CD14-positive monocyte (primary cell): Measurements from ENCODE around the gene TMEM209. TPM values are rescaled to one million over a fixed set of nuclear protein-coding genes. Genes with fewer than 3 reads are reported as not detected.
"Not testable (repeated sequence)": the region's sequence is repeated elsewhere in the genome, so short reads cannot be mapped to it uniquely, and the experiment has no call there.

ENCODE experiments used
- DNase-seq, 3 donors: peaks; one replicate each; pipeline ENCODE4 v3.0.0-alpha.2; 2011 to 2022
- H2AFZ ChIP-seq: 2 replicates; pipeline ENCODE4 v1.6.0; 2012; ENCODE audit warnings: mild to moderate bottlenecking, low read depth, low read length, inconsistent platforms; ENCODE audit not compliant: insufficient read depth, poor library complexity, severe bottlenecking
- H3K27ac ChIP-seq, 2 donors: 1 replicate in 1 of 2; 2 replicates in 1 of 2; pipeline ENCODE4 v1.5.1; 2012 to 2013; ENCODE audit warnings: low read length in 2 of 2, control low read depth in 1 of 2, inconsistent platforms in 1 of 2, low read depth in 1 of 2, mild to moderate bottlenecking in 1 of 2
- H3K27me3 ChIP-seq, 2 donors: one replicate each; pipeline versions ENCODE4 v1.6.0 to v1.6.1; 2011 to 2013; ENCODE audit warnings: low read length in 2 of 2; ENCODE audit not compliant: control insufficient read depth in 2 of 2, insufficient read depth in 2 of 2
- H3K36me3 ChIP-seq, 2 donors: replicated peaks in 1 of 2; 1 replicate in 1 of 2; 2 replicates in 1 of 2; pipeline versions ENCODE4 v1.5.1 to v1.6.1; 2012 to 2013; ENCODE audit warnings: low read length in 2 of 2, control low read depth in 1 of 2, inconsistent platforms in 1 of 2, mild to moderate bottlenecking in 1 of 2; ENCODE audit not compliant: insufficient read depth in 2 of 2, control insufficient read depth in 1 of 2
- H3K4me1 ChIP-seq, 2 donors: 1 replicate in 1 of 2; 2 replicates in 1 of 2; pipeline versions ENCODE4 v1.5.1 to v1.6.1; 2012 to 2013; ENCODE audit warnings: low read length in 2 of 2, control low read depth in 1 of 2, inconsistent platforms in 1 of 2, mild to moderate bottlenecking in 1 of 2, moderate library complexity in 1 of 2; ENCODE audit not compliant: insufficient read depth in 2 of 2, control insufficient read depth in 1 of 2
- H3K4me2 ChIP-seq: replicated peaks from 2 replicates; pipeline ENCODE3; 2012; ENCODE audit warnings: low read length, moderate library complexity, mild to moderate bottlenecking; ENCODE audit not compliant: poor library complexity, severe bottlenecking; ENCODE audit errors: extremely low read depth
- H3K4me3 ChIP-seq, 3 experiments: fragments of 200-600 bp in 1 of 3; sonication (generic) in 1 of 3; replicated peaks in 1 of 3; 1 replicate in 2 of 3; 2 replicates in 1 of 3; pipeline ENCODE4 v1.5.1; 2011 to 2013; ENCODE audit warnings: low read length in 3 of 3, mild to moderate bottlenecking in 3 of 3, control low read depth in 2 of 3, low read depth in 2 of 3, inconsistent platforms in 1 of 3, moderate library complexity in 1 of 3
- H3K79me2 ChIP-seq: 2 replicates; pipeline ENCODE4 v1.6.0; 2012; ENCODE audit warnings: mild to moderate bottlenecking, control low read depth, inconsistent platforms, low read length, moderate library complexity; ENCODE audit not compliant: insufficient read depth
- H3K9ac ChIP-seq: 2 replicates; pipeline ENCODE4 v1.6.0; 2017; ENCODE audit warnings: low read length, mild to moderate bottlenecking; ENCODE audit not compliant: insufficient read depth, poor library complexity, severe bottlenecking
- H3K9me3 ChIP-seq, 2 donors: replicated peaks in 1 of 2; 1 replicate in 1 of 2; 2 replicates in 1 of 2; pipeline versions ENCODE4 v1.5.1 to v1.6.1; 2012 to 2013; ENCODE audit warnings: low read length in 2 of 2, control low read depth in 1 of 2; ENCODE audit not compliant: control insufficient read depth in 1 of 2, insufficient read depth in 1 of 2
- H4K20me1 ChIP-seq: 2 replicates; pipeline ENCODE4 v1.6.0; 2012; ENCODE audit warnings: mild to moderate bottlenecking, low read length, control low read depth, moderate library complexity; ENCODE audit not compliant: insufficient read depth
- H3K27ac Mint-ChIP-seq, 7 donors: one replicate each; pipeline ENCODE4 v1.8.0; 2020; ENCODE audit warnings: mild to moderate bottlenecking in 7 of 7, mixed read lengths in 7 of 7, moderate library complexity in 6 of 7, inconsistent platforms in 2 of 7
- H3K27me3 Mint-ChIP-seq, 3 donors: one replicate each; pipeline ENCODE4 v1.8.0; 2021 to 2022; ENCODE audit warnings: low read depth in 3 of 3, mild to moderate bottlenecking in 3 of 3, mixed read lengths in 3 of 3, moderate library complexity in 3 of 3, inconsistent platforms in 1 of 3
- H3K36me3 Mint-ChIP-seq, 2 donors: one replicate each; pipeline ENCODE4 v1.8.0; 2020; ENCODE audit warnings: mixed read lengths in 2 of 2, inconsistent platforms in 1 of 2, mild to moderate bottlenecking in 1 of 2
- H3K4me1 Mint-ChIP-seq: one replicate; pipeline ENCODE4 v1.8.0; 2020; ENCODE audit warnings: mild to moderate bottlenecking, mixed read lengths
- H3K4me3 Mint-ChIP-seq, 2 donors: one replicate each; pipeline ENCODE4 v1.8.0; 2020; ENCODE audit warnings: mild to moderate bottlenecking in 2 of 2, mixed read lengths in 2 of 2, moderate library complexity in 1 of 2
- H3K9me3 Mint-ChIP-seq, 7 donors: one replicate each; pipeline ENCODE4 v1.8.0; 2020 to 2022; ENCODE audit warnings: mixed read lengths in 7 of 7, mild to moderate bottlenecking in 6 of 7, moderate library complexity in 6 of 7, inconsistent platforms in 2 of 7
- WGBS: methylation state at CpG from one replicate; pipeline ENCODE4 v1.1.5; 2013; ENCODE audit warnings: missing lambda C conversion rate; ENCODE audit not compliant: insufficient coverage; 5-methylcytosine and 5-hydroxymethylcytosine counted together
- intact Hi-C, 2 donors: fragments of 100-400 bp; cut with micrococcal nuclease; formaldehyde crosslinking; loops; one replicate each; pipeline versions ENCODE4 v1.15.0 to v1.15.1; 2023
- polyA plus RNA-seq, 3 donors: library from polyadenylated mRNA; depleted of rRNA in 1 of 3; unstranded in 2 of 3; stranded (reverse) in 1 of 3; fragments of 300-500 nt in 2 of 3; fragments of >200 nt in 1 of 3; fragmentation: Illumina TruSeq in 2 of 3; gene quantifications; 1 replicate in 2 of 3; 2 replicates in 1 of 3; pipeline ENCODE4 v1.2.3, GENCODE V29; 2012 to 2021
- TF ChIP-seq, protein P1 (sequence below): fragments of 200-600 bp; IDR thresholded peaks from one replicate; pipeline ENCODE4 v1.8.0; 2022; ENCODE audit warnings: antibody characterized with exemption, mild to moderate bottlenecking

TMEM209 gene
- polyA plus RNA-seq, 3 donors, result 7.7 to 16.7 (median 9.6) TPM

DNA sequence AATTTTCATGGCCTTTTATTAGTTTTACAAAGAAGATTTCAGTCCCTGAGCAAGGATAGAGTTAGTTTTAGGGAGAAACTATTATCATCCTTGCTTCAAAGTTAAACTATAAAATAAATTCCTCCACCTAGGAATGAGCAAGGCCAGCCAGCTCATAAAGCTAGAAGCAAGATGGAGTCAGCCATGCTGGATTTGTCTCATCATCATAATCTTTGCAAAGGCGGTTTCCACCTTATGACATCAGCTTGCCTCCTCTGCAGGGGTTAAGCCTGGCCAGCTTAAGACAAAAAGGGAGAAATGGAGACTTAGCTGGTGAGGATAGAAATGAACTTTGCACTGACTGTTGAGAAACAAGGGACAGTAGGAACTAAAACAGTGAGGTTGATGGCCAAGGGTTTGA lies 21.1 kb upstream of the TMEM209 start:
- no peak for DNase-seq
- Mint-ChIP-seq H3K27me3 (peaks cover 0 to 2% (median 1%) of the 10 kb centered on the region in 3 donors), H3K27ac (no peak overlapping the region), H3K9me3 (peaks cover 2 to 13% (median 7%) of the 10 kb centered on the region in 7 donors), H3K36me3 (no peaks in the 10 kb centered on the region), H3K4me3 (no peak overlapping the region), H3K4me1 (no peaks in the 10 kb centered on the region)
- H3K79me2 ChIP-seq, result no peaks in the 10 kb centered on the region
- WGBS, result no CpG with 5 or more reads among the region's 1 CpG
- H4K20me1 ChIP-seq, result no peaks in the 10 kb centered on the region
- no peak overlapping the region for H3K9ac ChIP-seq
- no peak overlapping the region for H3K4me2 ChIP-seq
- no peak overlapping the region for H3K4me3 ChIP-seq
- H3K4me1 ChIP-seq, result no peaks in the 10 kb centered on the region
- no peak overlapping the region for H2AFZ ChIP-seq
- H3K9me3 ChIP-seq, result no peaks in the 10 kb centered on the region
- no peaks in the 10 kb centered on the region for H3K27me3 ChIP-seq
- intact Hi-C loops, result no loop called here
- H3K36me3 ChIP-seq, result no peaks in the 10 kb centered on the region
- no peak overlapping the region for H3K27ac ChIP-seq
- TF ChIP-seq, protein P1, sequence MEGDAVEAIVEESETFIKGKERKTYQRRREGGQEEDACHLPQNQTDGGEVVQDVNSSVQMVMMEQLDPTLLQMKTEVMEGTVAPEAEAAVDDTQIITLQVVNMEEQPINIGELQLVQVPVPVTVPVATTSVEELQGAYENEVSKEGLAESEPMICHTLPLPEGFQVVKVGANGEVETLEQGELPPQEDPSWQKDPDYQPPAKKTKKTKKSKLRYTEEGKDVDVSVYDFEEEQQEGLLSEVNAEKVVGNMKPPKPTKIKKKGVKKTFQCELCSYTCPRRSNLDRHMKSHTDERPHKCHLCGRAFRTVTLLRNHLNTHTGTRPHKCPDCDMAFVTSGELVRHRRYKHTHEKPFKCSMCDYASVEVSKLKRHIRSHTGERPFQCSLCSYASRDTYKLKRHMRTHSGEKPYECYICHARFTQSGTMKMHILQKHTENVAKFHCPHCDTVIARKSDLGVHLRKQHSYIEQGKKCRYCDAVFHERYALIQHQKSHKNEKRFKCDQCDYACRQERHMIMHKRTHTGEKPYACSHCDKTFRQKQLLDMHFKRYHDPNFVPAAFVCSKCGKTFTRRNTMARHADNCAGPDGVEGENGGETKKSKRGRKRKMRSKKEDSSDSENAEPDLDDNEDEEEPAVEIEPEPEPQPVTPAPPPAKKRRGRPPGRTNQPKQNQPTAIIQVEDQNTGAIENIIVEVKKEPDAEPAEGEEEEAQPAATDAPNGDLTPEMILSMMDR, result no peak

DNA sequence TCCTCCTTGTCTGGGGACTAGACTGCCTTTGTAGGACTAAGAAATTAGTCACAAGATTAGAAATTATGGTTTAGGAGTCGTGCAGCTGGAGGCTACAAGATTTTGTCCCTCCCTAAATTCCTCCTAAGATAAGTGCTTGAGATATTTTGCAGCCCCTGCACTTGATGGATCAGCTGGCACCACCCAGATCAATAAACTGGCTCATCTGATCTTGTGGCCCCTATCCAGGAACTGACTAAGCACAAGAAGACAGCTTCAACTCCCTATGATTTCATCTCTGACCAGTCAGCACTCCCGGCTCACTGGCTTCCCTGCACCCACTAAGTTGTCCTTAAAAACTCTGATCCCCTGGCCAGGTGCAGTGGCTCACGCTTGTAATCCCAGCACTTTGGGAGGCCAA lies 19.7 kb upstream of the TMEM209 start:
- H3K4me1 Mint-ChIP-seq, H3K4me3 Mint-ChIP-seq, H3K36me3 Mint-ChIP-seq, H4K20me1 ChIP-seq, H3K4me2 ChIP-seq, H3K79me2 ChIP-seq, H3K4me1 ChIP-seq, intact Hi-C loops, H3K9me3 ChIP-seq, H3K27ac ChIP-seq, H2AFZ ChIP-seq, H3K4me3 ChIP-seq, H3K27me3 Mint-ChIP-seq, DNase-seq, H3K27me3 ChIP-seq, H3K36me3 ChIP-seq, H3K9ac ChIP-seq: not testable (repeated sequence)
- Mint-ChIP-seq H3K27ac (peak overlapping the region in 1 of 7 donors; percentile 47), H3K9me3 (peaks cover 2 to 12% (median 5%) of the 10 kb centered on the region in 7 donors)
- WGBS, result 92% methylated on average over 2 of the region's 3 CpGs
